Stimulated activated CD4-positive, alpha-beta T cell treated with anti-CD3 and anti-CD28 coated beads, Interleukin-1b, Interleukin-23, amount 100 ng/mL, for 1 hour (primary cell): ENCODE measurements around the gene NFIA.
"Not testable (repeated sequence)": the region's sequence is repeated elsewhere in the genome, so short reads cannot be mapped to it uniquely, and the experiment has no call there.

Experiments used
- DNase-seq, 2 donors: peaks; one replicate each; pipeline ENCODE4 v3.0.0-alpha.2; 2020; ENCODE audit warnings: low read depth in 2 of 2

NFIA gene

DNA sequence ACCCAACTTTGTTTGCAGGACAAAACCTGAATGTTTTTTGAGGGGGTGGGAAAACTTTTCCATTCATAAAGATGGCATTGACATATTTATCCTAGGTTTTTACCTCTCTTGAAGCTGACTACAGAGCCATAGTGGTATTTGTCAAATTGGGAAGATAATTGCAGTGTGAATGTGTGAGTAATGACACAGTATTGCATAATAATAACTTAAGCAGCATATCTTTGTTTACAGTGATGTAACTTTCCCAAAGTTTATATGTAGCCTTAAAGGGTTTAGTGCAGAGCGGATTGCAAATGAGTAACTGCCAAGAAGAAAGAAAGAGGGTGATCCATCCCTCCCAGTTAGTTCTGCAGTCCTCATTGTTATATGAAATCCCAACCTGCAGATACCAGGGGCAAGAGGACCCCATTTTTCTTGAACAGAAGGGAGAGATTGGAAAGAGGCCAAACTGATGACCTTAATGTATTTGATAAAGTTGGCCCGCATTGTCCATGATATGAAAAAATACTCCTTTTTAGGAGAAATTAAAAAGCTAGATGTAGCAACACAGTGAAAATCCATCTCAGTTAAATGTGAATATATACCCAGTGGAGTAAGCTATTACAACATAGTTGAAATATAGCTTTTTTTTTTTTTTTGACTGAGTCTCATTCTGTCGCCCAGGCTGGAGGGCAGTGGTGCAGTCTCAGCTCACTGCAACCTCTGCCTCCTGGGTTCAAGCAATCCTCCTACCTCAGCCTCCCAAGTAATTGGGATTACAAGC is 23.7 kb upstream of the NFIA start:
- no peak for DNase-seq

DNA sequence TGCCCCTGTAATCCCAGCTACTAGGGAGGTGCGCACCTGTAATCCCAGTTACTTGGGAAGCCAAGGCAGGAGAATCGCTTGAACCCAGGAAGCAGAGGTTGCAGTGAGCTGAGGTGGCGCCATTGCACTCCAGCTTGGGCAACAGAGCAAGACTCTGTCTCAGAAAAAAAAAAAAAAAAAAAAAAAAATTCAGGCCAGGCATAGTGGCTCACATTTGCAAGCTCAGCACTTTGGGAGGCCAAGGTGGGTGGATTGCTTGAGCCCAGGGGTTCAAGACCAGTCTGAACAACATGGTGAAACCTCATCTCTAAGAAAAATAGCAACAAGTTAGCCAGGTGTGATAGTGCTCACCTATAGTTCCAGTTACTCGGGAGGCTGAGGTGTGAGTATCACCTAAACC is 20.8 kb upstream of the NFIA start:
- not testable (repeated sequence) for DNase-seq

DNA sequence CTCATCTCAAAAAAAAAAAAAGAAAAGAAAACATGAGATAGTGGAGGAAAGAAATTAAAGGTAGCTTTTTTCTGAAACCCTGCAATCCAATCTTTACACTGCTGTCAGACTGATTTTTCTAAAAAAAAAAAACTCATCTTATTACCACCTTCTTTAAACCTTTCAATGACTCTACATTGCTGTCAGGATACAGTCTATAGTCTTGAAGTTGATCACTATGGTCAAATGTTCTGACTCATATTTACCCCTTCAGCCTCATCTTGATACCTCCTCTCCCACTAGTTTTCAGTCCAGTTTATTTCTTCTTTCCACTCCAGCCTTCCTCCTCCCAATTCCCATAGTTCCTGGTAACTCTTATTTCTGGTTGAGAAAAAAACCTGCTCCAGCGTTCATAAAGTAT is 17.7 kb upstream of the NFIA start:
- DNase-seq, result no peak

DNA sequence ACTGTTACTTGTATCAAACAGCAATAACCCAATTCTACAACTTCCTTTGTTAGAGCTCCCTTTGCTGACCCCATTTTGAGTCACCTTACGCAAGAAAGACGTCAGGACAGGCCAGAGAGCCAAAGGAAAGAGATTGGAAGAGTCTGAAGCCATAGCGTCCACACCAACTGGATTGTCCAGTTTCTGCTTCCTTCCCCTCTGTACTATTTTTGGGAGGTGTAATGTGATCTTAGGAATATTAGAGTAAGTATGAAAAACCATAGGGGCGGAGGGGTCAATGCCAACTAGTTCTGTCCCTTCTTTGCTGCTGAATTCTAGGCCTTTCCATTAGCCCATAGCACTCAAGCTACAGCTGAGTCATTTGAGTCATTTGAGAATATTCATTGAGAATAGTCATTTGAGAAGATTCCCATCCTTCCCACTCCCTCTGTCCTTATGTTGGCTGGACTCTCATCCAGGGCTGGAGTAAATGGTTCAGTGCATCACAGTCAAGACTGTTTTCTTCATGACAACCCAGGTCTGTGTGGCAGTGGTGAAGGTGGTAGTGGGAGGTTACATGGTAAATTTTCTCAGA is 14.8 kb upstream of the NFIA start:
- no peak for DNase-seq

DNA sequence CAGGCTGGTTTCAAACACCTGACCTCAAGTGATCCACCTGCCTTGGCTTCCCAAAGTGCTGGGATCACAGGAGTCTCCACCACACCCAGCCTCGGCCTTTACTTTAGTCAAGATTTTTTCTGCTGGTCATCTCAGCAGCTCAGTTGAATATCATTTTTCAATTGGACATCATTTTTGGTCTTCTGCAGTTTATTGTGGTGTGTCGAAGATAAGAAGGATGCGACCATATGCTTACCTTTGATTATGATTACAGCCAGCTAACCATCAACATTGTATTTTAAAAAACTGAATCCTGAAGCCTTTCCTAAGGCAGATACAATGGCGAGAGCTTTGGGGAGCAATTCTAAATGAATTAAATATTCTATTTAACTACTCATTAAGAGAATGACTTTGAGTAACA is 12.3 kb upstream of the NFIA start:
- no peak for DNase-seq

DNA sequence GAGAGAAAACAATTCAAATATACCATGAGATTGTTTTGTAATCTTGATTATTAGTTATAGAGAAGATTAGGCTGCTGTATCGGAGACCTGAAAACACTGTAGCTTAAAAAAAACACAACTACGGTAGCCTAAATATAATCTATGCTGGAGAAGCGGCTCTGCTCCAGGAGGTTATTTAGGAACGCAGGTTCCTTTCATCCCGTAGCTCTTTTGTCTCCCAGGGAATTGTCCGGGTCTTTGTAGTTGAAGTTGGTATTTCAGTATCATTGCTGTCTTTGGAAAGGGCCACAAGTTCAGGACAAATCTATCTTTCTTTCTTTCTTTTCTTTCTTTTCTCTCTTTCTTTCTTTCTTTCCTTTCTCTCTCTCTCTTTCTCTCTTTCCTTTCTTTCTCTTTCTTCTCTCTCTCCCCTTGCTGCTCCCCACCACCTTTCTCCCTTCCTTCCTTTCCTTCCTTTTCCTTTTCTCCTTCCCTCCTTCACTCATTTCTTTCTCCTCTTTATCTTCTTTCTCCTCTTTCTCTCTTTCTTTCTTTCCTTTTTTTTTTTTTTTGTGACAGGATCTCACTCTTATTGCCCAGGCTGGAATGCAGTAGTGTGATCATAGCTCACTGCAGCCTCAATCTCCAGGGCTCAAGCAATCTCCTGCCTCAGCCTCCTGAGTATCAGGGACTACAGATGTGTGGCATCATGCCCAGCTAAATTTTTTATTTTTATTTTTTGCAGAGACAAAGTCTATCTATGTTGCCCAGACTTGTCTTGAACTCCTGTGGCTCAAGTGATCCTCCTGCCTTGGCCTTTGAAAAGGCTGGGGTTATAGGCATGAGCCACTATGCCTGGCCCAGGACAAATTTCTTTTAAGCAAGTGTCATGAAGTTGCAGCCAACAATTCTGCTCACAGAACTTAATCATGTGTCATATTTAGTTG is 10.9 kb upstream of the NFIA start:
- DNase-seq, result no peak

DNA sequence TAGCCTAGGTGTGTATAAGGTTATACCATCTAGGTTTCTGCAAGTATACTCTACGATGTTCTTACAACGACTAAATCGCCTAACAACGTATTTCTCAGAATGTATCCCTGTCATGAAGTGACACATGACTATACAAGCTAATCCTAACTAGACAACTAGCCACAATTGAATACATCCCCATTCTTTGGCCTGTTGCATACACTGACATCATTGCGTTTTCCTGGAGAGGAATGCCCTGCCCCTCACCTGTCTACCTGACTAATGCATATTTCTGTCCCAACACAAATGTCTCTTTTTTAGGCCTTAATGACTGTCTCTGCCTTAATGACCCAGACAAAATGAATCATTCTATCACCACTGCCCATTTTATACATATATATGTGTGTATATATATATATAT is 8.5 kb upstream of the NFIA start:
- no peak for DNase-seq

DNA sequence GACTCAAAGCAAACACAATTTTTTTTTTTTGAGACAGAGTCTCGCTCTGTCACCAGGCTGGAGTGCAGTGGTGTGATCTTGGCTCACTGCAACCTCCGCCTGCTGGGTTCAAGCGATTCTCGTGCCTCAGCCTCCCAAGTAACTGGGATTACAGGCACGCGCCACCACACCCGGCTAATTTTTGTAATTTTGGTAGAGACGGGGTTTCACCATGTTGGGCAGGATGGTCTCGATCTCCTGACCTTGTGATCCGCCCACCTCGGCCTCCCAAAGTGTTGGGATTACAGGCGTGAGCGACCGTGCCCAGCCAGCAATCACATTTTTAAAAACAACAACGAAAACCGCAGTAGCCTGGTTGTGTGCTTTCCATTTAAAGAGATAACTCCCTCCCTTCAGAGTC is 6.5 kb upstream of the NFIA start:
- not testable (repeated sequence) for DNase-seq

DNA sequence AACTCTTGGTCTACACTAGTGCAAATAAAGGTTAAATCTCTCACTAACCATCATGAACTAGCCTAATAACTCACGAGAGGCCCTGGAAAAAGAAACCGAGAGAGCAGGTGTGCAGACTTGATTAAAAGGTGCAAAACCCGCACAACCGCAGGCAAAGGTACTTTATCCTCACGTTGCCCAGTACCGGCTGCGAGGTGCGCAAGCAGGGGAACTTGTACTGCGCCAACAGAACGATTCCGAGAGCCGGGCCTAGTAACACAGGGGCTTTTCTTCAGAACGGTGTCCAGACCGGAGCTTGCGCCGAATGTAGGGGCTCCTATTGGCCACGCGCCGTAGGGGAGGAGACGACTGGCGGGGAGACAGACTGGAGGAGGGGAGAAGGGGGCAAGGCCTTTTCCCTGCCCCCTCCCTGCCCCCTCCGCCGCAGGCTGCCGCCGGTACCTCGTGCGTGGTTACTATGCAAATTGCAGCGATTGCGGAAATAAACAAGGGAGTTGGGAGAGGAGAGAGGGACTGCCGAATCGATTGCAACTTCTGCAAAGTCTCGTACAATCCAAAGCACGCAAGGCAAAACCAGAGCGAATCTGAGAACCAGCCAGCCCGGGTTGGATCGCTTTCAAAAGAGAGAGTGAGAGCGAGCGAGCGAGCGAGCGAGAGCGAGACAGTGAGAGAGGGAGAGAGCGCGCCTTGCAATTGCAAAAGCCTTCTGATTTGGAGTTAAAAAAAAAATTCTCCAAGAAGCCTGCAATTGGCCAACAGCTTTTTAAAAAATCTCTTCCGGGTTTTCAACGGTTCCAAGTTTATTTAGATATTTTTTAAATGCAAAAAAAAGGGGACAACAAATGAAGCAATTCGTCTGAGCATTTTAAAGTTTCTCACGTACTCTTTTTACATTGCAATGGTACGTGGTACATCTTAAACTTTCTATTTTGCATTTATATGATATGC is 5.4 kb upstream of the NFIA start:
- peak in 1 of 2 donors; percentile 50 for DNase-seq

DNA sequence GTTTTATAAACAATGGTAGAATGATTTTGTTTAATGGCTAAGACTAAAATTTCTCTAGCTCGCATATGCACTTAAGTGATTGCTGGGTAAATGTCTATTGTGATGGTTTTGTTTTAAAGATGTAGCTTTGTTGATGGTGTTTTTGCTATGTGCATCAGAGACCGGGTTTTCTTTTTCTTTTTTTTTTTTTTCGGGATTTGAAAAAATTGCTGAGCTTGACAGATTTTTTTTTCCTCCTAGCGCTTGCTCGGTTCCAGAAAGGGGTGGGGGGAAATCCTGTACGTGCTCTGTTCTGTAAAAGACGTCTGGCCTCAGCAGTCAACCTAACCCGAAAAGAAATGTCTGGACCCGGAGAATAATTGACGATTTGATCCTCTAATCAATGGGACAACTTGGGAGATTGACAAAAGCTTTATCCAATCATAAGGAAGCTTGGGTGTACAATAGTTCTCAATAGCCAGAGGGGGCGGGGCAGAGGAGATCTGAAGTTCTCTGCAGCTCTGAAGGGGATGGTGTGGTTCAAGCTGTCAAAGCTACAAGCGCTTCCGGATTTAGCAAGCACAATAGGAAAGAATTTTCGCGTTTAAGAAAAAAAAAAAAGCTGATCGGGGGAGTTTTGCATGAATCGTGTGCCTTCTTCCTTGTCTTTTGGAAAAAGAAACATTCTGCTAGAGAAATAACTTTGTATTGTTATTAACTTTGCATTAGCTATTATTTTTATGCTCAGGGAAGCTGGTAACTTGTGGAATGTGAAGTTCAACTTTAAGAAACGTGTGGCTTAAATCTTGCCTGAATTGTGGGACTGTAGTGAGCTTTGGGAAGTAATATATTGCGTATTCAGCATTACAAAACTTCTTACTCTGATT is 4.5 kb upstream of the NFIA start:
- peak; percentile 76 for DNase-seq

DNA sequence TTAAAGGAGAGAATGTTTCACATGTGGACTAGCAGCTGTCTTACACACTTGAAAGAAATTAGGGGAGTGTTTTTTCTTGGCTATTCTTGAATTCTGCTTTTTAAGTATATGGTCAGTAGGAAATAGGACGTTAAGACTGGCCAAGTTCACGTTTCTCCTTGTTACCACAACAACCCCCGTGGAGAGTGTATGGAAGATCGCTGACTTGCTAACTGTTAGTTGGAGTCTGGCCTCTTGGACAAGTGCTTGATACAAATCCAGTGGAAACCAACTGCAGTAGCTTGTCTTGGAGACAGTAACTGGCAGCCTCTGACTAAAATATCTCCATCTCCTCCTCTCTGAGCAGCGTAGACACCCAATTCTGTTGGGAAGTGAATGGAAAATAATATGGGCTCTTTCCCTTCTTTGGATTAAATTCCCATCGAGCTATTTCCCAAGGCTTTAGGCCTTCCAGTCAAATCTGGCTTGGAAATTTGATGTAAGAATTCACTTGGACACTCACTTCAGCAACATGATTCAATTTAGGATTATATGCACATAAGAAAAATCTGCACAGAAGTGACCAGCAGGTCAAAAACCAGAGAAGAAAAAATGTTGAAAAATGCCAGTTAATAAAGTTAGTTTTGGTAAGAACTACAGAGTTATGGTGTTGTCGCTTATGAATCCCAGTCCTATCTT is 3.6 kb upstream of the NFIA start:
- no peak for DNase-seq

DNA sequence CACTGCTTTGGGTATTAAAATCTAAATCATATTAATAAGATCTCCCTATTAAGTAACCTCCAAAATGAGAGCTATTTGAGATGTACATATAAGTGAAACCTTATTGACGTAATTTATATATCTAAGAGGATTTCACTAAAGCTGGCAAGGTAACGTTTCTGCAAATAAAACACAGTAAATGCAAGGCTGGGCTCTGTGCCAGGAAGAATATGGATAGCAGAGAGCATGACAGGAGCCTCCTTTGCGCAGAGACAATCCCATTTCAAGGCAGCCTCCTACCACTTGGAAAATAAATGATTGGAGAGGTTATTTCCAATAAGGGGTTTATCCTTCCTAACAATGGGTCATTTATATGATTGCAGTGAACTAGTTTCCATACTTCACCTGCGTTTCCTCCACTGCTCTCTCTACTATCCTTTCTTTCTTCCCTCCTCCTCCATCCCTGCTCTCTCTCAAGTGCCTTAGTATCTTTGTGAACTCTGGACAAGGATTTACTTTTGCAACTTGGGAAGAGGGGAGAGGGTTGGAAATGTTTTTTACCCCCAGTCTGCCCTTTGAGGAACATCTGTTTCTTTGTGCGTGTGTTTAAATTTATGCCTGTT is 3.0 kb upstream of the NFIA start:
- DNase-seq, result no peak

DNA sequence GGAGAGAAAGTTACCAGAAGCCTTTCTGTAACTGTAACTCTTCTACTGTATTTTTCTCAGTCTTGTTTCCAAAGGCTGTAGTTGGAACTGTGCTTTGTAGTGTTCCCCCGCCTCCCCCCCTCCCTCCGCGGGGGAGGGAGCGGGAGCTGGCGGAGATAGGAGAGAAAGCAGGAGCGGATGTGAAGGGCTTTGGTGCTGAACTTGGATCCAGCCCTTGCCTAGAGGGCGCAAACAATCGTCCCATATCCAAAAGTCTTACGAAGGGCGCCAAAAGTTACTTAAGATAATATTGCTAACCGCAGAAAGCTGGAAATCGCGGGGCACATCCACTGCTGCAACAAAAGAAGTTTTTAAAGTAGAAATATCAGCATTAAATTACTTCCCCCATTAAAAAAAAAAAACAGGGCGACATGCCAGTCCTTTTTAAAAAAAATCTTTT is 2.4 kb upstream of the NFIA start:
- DNase-seq, result no peak

DNA sequence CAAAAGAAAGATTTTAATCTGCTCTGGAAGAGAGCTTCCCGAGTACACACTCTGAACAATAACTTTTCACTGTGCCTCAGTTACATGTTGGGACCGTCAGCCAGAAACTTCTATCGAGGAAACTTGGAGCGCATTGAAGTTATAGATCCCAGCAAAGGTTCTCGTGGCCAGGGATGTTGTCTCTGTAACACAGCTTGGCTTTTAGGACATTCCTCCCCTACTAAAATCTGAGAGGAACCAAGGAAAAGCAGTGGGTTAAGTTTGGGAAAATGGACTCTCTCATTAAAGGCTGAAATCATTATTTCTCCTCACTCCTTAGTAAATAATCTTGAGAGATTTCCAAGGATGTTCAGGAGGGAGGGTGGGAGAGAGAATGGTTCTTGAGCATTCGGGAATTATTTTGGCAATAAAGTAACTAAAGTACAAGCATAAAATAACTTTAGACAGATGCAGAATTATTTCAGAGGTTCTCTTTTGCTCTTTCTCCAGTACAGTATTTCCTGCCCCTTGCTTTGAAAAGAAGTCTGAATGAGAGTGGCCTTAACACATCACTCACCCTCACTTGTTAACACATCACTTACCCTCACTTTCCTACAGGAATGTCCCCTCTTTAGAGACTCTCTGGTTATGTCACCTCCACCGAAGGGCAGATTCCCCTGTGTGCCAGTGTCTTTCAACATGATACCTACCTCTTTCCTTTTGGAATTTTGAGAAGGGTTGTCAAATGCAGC is 1.8 kb upstream of the NFIA start:
- no peak for DNase-seq

DNA sequence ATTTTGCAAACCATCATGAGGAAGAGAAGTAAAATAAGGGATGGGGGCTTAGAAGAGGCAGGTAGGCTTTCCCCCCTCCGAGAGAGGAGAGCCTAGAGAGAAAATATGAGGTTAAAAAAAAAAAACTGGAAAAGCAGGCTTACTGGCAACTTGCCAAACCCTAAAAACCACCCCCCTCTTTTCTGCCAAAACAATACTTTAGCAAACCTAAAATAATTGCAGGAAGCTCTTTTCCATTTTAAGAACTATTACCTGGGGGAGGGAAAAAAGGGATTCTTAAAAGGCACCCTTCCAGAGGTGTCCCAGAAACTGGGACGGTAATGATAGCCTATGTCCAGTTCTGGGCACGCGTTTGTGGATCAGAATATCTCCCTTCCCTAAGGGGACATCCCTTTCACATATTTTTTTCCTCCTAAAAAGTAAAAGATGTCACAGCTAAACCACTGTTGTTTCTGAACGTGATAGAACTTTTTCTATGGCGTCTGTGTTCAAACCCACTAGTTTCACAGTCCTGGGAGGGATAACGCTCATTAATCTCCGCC is 1.1 kb upstream of the NFIA start:
- DNase-seq, result no peak

DNA sequence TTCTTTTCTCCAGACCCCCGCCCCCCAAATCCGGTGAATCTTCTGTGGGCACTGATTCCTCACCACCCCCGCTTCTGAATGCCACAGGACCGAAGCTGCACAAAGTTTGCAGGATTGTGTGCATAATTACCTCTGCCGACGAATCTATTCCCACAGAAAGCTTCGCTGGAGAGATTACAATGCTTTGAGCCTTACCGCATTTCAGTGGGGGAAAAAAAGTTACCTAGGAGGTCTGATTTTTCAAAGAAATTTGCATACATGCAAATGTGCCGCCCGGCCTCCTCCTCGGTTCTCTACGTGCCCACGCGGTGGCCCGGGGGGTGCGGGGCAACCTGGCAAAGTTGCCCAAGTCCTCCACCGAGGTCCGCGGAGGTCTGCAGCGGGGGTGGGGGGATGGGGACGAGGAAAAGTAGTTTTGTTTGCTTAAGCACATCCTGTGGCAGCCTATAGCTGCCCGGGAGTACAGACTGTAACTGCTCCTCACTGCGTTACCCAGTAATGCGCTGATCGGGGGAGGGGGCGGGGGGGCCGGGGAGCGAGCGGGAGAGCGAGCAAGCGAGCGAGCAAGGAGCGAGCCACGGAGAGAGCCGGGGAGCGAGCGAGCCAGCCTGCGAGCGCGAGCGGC is 563 bp upstream of the NFIA start:
- peak in 1 of 2 donors; percentile 30 for DNase-seq

DNA sequence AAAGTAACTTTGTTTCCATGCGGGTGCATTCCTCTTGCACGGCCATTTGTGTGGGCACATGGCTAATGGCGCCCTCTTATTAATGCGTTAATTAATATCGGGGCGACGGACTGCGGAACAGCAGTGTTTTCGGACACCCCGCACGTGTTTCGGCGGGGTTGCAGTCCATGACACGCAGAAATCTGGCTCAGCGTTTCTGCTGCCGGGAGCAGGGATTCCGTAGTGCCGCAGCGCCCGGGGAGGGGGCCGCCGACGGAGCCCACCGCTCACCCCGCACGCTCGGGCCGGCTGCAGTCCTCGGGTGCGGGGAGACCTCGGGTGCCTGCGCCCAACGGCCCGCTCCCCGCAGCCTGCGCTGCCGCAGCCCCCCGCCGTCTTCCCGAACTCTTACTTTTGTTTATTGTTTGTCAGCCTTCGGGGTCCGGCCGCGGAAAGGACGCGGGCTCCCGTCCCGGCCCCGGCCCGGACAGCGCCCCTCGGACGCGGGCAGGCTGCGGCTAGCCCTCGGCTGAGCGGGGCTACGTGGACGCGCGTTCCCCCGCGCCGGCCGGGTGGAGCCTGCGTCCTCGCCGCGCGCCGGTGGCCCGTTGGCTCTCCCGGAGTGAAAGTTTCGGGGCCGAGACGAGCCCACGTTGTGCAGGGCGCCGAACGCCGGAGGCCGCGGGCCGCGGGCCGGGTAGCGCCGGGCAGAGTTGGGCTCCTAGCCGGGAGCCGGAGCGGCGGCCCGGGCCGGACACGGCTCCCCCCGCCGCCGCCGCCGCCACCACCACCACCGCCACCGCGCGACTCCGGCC is 849 bp downstream of the NFIA start:
- DNase-seq, result no peak
